Measurements from ENCODE around the gene FCGR3A.
"Not testable (repeated sequence)": the region's sequence is repeated elsewhere in the genome, so short reads cannot be mapped to it uniquely, and the experiment has no call there.

Gene FCGR3A

GRCh38 chr1:161529463-161530104, 20.0 kb downstream of the FCGR3A start:
- not testable (repeated sequence) for DNase-seq

GRCh38 chr1:161528550-161528949, 21.1 kb downstream of the FCGR3A start:
- DNase-seq: not testable (repeated sequence)

DNA sequence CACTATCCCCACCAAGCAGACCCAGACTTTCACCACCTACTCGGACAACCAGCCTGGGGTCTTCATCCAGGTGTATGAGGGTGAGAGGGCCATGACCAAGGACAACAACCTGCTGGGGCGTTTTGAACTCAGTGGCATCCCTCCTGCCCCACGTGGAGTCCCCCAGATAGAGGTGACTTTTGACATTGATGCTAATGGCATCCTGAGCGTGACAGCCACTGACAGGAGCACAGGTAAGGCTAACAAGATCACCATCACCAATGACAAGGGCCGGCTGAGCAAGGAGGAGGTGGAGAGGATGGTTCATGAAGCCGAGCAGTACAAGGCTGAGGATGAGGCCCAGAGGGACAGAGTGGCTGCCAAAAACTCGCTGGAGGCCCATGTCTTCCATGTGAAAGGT, 23.7 kb downstream of the FCGR3A start:
- not testable (repeated sequence) for DNase-seq

DNA sequence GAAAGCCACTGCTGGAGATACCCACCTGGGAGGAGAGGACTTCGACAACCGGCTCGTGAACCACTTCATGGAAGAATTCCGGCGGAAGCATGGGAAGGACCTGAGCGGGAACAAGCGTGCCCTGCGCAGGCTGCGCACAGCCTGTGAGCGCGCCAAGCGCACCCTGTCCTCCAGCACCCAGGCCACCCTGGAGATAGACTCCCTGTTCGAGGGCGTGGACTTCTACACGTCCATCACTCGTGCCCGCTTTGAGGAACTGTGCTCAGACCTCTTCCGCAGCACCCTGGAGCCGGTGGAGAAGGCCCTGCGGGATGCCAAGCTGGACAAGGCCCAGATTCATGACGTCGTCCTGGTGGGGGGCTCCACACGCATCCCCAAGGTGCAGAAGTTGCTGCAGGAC, 24.3 kb downstream of the FCGR3A start:
- not testable (repeated sequence) for DNase-seq

- DNase-seq: not testable (repeated sequence)
Measured at GRCh38 chr1:161524742-161525291, 24.8 kb downstream of the FCGR3A start.

GRCh38 chr1:161523817-161524741, 25.5 kb downstream of the FCGR3A start, which contains the start of gene HSPA6:
HSPA6 (plus strand) TSS chr1:161524540; CDS start chr1:161524659, 119 bp downstream.
- DNase-seq: peak; percentile 87

DNA sequence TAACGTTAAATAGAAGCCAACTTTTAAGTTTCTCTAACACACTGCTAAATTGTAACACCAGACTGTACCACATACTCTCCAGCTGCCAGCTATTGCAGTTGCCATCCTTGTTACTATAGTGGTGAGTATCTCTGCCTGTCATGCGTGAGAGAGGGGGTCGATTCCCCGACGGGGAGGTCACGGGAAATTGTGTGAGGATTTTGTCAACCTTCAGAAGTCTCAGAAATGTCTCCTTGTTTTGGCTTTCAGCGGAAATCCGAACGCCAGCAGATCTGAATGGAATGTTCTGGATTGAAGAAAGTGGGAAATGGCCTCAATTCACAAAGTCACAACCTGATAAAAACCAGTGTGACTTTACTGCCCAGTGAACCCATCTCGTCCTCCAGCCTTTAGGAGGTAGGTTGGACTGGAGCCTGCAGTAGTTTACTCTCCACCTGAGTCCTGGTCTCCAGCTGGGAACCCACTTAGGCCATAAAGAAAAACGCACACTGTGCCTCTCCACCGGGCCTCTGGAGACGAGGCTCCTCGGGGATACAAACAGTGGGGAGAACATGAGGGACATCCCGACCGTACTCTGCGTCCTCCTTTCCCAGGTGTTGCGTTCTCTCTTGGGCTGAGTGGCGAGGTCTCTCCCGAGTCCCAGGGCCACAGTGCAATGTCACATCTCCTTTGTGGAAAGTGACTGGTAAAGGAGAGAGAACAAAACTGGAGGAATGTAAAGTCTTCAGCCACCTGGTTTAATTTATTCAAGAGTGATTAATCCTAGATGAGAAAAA, 26.4 kb downstream of the FCGR3A start:
- DNase-seq: not testable (repeated sequence)

GRCh38 chr1:161513953-161514352, 35.7 kb downstream of the FCGR3A start:
- DNase-seq: not testable (repeated sequence)

- DNase-seq: not testable (repeated sequence)
Measured at GRCh38 chr1:161513448-161513780, 36.2 kb downstream of the FCGR3A start.

- DNase-seq: not testable (repeated sequence)
Measured at GRCh38 chr1:161512636-161513447, 36.8 kb downstream of the FCGR3A start.

DNA sequence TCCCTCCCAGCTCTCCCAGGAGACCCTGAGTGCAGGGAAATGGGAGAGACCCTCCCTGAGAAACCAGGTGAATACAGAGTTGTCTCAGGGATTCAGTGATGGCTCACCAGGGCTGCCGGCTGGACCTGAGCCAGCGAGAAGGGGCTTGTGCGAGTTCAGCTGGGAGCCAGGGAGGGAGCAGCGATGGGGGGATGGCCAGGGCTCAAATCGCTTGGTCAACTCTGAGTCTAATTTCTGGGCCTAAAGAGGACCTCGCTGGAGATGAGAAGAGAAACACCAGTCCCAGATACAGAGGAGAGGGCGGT, 37.9 kb downstream of the FCGR3A start:
- DNase-seq: no peak

- DNase-seq: no peak
Measured at GRCh38 chr1:161511018-161511755, 38.4 kb downstream of the FCGR3A start.

DNA sequence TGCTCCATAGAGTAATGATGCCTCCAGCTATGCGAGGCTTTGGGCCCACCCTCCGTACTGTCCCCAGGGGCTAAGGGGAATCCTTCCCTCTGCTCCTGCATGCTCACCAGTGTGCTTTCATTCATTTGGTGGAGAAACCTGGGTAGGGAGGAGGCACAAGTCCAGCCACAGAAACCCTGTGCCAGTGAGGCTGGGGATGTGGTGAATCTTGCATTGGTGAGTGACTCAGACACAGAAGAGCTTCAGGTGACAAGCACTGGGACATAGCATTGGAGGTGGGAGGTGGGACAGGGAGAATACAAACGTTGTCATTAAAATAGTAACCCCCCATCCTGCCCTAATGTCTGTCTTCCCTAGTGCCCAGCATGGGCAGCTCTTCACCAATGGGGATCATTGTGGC, 39.1 kb downstream of the FCGR3A start:
- no peak for DNase-seq

GRCh38 chr1:161506336-161507223, 43.0 kb downstream of the FCGR3A start:
- DNase-seq: no peak

GRCh38 chr1:161505686-161506085, 43.9 kb downstream of the FCGR3A start:
- no peak for DNase-seq

DNA sequence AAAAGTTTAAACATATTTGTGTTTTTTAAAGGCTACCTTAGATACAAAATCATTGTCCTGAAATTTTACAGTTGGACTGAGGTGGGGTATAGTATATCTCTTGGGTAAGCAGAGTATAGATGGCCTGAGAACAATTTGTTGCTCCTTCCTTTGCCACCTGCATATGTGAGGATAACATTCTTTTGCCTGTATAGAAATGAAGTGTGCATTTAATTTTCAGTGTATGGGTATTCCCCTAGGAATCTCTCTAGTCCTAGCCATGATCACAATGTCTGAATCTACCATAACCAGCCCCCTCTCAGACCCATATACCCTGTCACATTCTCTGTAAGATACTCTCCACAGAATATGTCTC, 46.2 kb downstream of the FCGR3A start:
- DNase-seq: no peak

DNA sequence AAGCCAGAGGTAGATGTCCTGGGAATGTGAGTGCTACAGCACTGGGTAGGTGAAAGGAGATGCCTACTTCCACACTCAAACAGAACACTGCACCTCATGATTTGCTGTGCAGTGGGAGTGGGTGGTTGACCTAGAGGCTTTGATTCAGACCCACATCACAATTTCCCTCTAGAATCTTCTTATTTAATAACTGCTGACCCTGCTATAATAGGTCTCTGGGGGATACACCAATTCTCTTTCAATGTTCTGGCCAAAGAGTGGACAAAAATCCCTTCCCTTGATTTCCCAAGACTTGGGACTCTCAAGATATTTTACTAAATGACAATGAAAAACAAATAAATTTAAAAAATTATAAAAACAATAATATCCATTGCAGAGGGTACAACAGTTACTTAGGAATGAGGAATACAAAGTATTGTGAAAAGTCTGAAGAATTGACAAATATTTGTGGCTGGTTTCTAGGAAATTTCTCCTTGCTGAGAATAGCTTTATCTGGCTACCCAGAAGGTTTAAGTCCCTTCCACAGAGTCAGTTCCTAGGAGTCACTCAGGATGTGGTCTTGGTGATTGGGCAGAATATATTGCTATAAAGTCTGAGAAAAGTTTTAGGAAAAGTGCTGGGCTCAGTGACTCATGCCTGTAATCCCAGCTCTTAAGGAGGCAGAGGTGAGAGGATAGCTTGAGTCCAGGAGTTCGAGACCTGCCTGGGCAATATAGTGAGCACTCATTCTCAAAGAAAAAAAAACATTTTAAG, 46.8 kb downstream of the FCGR3A start:
- no peak for DNase-seq

- DNase-seq: peak; percentile 67
Measured at GRCh38 chr1:161502181-161502580, 47.4 kb downstream of the FCGR3A start.

DNA sequence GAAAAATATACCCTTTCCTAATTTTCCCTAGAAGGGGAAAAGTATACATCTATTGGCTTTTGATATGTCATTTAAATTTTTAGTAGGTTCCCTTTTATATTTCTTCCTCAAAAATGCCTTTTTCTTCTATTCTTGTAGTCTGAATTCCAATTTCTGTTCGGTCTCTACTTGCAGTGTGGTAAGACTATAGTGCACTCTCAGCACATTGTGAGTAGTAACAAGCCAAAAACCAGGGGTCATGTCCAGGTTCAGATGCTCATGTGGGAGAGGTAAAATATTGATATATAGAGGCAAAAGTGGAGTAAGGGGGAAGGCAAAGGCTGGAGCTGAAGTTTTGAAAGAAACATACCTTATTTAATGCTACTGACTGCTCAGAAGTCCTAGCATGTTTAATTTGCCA, 48.4 kb downstream of the FCGR3A start:
- DNase-seq: no peak
